A204.1 (cell line): Measurements from ENCODE around the gene UBR4.
A peak's percentile ranks its signal among the peaks of the same experiment; 100 is the strongest.
"Not testable (repeated sequence)": the region's sequence is repeated elsewhere in the genome, so short reads cannot be mapped to it uniquely, and the experiment has no call there.

Source experiments
- FAIRE-seq: peaks from 2 replicates; lab custom pipeline; 2012; peaks lifted over from hg19 to GRCh38; lab: Jason Lieb, UNC

UBR4 gene

GRCh38 chr1:19209990-19210771 is at the start of gene UBR4:
TSS of gene UBR4 (minus strand) at chr1:19210266. CDS start at chr1:19210248, 18 bp downstream.
- FAIRE-seq, result peak; percentile 34

GRCh38 chr1:19258353-19258752 is 48.3 kb upstream of the UBR4 start:
- FAIRE-seq, result no peak

GRCh38 chr1:19257178-19257914 is 47.3 kb upstream of the UBR4 start:
- FAIRE-seq, result no peak

GRCh38 chr1:19256301-19256700 is 46.2 kb upstream of the UBR4 start:
- FAIRE-seq, result not testable (repeated sequence)

- FAIRE-seq, result no peak
Observed at GRCh38 chr1:19255288-19255687, 45.2 kb upstream of the UBR4 start.

GRCh38 chr1:19254416-19254815 is 44.4 kb upstream of the UBR4 start:
- FAIRE-seq, result no peak

GRCh38 chr1:19251305-19252196 is 41.5 kb upstream of the UBR4 start, which contains the start of the genes EMC1 and MRTO4:
TSS of gene EMC1 (minus strand) at chr1:19251524. CDS start at chr1:19251509, 15 bp downstream.
TSS of gene MRTO4 (plus strand) at chr1:19251805. CDS start at chr1:19251836, 31 bp downstream.
- no peak for FAIRE-seq

- no peak for FAIRE-seq
Observed at GRCh38 chr1:19250629-19251304, 40.7 kb upstream of the UBR4 start.

- FAIRE-seq, result peak; percentile 73
Observed at GRCh38 chr1:19240673-19241538, 30.8 kb upstream of the UBR4 start.

- FAIRE-seq, result no peak
Observed at GRCh38 chr1:19239876-19240275, 29.8 kb upstream of the UBR4 start.

GRCh38 chr1:19234224-19234623 is 24.2 kb upstream of the UBR4 start:
- FAIRE-seq, result no peak

- no peak for FAIRE-seq
Observed at GRCh38 chr1:19232524-19232846, 22.4 kb upstream of the UBR4 start.

GRCh38 chr1:19231736-19232523 is 21.9 kb upstream of the UBR4 start:
- FAIRE-seq, result not testable (repeated sequence)

- FAIRE-seq, result no peak
Observed at GRCh38 chr1:19229828-19230325, 19.8 kb upstream of the UBR4 start.

GRCh38 chr1:19229229-19229628 is 19.2 kb upstream of the UBR4 start:
- FAIRE-seq, result no peak

- no peak for FAIRE-seq
Observed at GRCh38 chr1:19222979-19223824, 13.1 kb upstream of the UBR4 start.

GRCh38 chr1:19222573-19222972 is 12.5 kb upstream of the UBR4 start:
- FAIRE-seq, result no peak

- no peak for FAIRE-seq
Observed at GRCh38 chr1:19220991-19221390, 10.9 kb upstream of the UBR4 start.
